CD4-positive, alpha-beta T cell treated with Interleukin-21 for 1 hour (primary cell): ENCODE data around the gene GOLGA6C.
"Not testable (repeated sequence)": the region's sequence is repeated elsewhere in the genome, so short reads cannot be mapped to it uniquely, and the experiment has no call there.

Source experiments
- DNase-seq: peaks from one replicate; pipeline ENCODE4 v3.0.0-alpha.2; 2020

Gene GOLGA6C

DNA sequence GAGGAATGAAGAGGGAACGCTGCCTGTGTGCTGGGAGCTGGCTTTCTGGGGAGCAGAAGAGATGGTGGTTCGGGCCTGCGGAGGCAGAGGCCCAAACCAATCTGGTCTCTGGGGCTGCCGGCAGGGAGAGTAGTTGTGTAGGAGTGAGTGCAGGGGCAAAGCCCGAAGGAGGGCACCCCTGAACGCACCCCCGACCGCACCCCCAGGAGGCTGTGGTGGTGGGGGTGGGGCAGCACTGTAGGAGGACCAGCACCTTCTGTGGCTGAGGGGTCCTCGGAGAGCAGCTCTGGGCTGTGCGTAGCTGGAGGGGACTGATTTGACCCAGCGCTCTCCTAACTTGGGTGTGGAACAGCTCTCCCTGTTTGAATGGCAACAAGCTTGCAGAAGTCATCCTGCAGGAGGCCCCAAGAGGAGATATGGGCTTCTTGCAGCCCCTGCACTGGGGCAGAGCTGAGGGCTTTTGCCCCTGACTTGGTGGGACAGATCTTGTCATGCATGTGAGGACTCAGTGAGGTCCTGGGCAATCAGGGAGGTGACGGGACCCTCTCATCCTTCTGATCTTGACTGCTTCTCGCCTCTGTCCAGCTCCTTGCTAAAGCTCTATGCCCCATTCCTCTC is 30.4 kb upstream of the GOLGA6C start:
- DNase-seq, result no peak

DNA sequence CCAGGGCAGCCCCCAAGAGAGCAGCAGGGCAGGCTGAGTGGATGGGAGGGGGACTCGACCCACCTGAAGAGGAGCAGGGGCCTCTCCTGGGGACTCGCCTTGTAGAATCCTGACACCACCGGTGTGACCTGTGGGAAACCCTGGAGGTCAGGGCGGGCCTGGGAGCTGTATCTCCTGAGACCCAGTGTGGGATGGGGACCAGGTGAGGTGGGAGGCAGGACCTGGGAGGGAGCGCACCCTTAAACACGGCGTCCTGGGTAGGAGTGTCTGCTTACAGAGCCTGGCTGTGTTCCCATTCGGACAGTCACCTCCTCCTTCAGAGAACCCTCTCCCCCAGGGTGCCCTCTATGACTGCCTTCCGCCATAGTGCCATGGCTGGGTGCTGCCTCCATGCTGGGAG is 29.3 kb upstream of the GOLGA6C start:
- no peak for DNase-seq

DNA sequence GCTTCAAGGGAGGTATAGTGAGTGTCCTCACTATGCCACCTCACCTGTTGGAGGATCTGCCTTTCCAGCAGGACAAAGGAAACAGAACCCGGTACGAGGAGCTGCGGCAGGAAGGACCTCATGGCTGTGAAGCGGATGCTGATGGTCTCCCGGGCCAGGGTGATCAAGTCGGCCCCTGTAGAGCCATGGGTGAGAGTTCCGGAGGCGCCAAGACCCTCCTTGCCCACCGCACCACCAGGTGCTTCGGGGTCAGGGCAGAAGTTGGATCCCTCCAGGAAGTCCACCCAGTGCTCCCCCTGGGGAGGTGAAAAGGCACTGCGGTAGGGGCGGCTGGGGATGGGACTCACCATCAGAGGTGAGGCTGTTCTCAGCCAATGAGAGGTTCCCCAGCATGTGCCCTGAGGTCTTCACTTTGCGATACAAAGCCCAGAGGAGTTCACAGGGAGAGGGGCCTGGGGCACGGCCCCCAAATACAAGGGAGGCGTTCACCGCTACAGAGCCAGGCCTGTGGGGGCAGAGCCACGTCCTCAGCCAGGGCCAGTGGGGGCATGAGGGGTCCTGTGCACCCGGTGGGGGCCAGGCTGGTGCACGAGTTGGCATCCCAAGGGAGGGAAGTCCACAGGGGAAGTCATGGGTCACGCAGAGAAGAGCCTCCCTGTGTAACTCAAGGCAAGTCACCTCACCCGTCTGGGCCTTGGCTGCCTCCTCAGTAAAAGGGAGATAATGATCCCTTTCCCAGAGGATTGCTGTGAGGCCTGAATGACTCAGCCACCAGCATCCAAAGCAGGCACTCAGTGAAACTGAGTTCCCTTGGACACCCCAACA is 28.7 kb upstream of the GOLGA6C start:
- no peak for DNase-seq

DNA sequence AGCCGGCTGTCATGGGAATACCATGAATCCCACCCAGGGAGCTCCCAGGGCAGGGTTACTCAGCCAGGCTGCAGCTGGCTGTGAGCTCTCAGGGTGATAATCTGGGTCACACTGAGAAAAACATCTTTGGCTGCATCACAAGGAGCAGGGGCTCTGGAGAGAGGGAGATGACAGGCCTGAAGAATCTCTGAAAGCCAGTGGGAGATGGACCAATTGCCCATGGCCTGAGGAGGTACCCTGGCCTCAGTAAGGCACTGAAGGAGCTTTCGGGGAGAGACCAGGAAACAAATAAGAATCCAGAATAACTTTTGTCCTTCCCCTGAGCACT is 28.2 kb upstream of the GOLGA6C start:
- DNase-seq, result no peak

DNA sequence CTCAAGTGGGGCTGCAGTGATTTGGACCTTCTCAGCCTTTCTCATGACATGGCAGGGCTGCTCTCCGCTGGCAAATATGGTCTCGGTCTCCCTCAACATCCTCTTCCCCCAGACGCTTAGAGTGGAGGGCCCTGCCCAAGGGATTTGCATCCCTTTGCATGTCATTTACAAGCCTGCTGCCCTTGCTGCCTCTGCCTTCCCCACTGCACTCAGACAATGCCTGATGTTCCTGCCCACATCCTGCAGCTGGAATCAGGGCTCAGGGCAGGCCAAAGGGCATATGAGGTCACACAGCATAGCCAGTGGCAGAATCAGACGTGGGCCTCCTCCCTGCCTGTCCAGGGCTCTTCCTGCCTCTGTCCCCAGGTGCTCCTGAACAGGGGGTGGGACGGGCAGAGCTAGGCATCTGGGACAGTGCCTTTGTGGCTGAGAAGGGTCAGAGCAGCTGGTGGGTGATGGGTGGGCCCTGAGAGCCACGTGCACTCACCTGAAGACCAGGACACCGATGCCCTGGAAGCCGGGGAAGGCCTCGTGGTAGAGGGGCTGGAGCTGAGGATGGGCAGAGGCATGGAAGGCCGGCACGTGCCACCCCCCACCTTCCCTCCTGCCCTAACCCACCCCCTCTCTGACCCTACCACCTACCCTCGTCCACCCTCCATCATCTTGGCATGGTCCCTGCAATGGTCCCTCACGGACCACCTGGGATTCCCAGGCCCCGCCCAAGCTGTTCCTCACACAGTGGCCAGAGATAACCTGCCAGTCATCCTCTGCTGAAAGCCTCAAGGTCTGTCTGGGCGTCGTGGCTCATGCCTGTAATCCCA is 27.4 kb upstream of the GOLGA6C start:
- DNase-seq, result no peak

DNA sequence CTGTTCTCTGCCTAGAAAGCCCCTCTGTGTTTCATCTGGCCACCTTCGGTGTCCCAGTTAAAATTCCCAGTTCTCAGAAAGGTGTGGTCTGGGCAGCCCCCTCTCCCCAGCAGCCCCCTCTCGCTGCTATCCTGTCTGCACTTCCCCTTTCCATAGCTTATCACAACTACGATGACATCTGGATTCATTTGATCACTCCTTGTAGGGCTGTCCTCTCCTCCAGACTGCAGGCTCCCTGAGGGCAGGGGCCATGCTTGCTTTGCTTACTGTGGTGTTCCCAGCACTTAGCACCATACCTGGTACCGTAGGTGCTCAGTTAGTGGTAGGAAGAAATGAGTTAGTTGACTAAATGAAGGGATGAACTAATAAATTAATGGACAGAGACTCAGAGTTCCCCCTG is 26.3 kb upstream of the GOLGA6C start:
- DNase-seq, result no peak

DNA sequence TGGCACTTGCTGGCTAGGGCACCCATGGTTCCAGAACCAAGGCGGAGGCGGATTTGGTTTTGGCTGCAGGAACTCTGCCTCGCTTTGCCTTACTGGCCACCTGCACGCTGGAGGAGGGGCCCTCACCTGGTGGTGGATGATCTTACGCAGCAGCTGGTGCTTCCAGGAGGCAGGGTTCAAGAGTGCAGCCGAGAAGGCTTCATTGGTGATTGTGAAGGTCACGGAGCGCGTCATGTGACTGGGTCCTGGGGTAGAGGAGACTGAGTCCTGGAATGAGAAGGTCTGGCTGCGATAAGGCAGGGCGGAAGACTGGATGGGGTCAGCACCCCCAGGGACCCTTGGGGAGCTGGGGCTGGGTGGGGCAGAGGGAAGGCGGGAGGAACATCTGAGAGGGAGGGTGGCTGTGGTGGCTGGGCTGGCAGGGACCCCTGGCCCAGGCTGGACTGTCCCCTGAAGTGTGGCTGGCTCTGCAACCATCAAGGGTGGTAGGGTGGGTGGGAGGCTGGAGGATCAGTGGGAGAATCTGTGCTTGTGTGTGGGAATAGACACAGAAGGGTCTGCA is 25.8 kb upstream of the GOLGA6C start:
- DNase-seq, result no peak

DNA sequence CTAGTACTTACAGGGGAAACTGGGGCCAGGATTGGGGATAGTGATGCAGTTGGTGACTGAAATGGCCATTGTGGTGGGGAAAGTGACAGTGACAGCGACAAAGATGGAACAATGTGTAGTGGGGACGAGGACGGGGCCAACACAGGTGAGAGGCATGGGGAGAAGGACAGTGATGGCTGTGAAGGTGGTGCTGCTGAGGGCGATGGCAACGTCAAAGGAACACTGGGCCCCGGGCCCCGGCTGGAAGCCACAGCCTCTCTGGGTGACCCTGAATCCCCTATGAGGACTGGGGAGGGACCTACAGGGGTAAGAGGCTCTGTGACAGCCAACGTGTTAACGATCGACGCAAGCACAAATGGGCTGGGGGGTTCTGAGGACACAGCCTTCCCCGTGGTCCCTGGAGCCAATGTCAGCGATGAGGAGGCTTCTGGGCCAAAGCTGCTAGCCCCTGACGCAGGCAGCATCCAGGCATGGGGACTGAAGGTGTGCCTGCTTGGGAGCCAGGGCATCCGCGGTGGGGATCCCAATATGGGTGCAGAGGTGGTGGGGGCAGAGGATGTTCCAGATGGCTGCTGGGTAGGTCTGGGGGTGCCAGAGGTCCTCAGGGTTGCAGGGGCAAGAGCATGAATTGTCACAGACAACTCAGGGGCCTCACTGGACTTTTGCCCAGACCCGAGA is 25.2 kb upstream of the GOLGA6C start:
- DNase-seq, result no peak

DNA sequence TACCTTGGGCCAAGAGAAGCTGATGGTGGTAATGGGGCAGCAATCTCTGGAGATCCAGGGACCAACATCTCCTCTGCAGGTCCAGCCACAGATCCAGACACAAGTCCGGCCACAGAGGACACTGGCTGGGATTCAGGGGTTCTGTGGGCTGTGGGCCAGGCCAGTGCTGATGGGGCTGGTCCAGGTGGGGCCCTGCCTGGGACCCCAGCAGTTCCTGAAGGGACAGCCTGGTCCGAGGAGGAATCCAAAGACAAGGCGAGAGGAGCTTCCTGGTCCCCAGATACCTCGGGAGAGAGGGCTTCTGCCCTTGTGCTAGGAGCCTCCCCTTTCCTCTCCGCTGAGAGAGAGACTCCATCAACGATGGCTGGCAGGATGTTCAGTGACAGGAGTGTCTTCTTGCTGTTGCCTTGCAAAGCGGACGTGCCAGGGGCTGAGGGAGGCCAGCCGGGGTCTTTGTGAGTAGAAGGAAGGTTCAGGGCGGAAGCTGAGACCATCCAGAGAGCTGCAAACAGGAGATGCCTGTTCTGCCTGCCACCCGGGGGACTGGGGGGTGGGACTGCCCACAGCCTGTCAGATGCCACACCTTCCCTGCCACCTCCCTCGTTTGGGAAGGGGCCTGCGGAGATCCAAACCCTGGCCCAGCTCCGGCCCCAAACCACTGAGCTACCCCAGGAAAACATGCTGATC is 24.5 kb upstream of the GOLGA6C start:
- DNase-seq, result no peak

DNA sequence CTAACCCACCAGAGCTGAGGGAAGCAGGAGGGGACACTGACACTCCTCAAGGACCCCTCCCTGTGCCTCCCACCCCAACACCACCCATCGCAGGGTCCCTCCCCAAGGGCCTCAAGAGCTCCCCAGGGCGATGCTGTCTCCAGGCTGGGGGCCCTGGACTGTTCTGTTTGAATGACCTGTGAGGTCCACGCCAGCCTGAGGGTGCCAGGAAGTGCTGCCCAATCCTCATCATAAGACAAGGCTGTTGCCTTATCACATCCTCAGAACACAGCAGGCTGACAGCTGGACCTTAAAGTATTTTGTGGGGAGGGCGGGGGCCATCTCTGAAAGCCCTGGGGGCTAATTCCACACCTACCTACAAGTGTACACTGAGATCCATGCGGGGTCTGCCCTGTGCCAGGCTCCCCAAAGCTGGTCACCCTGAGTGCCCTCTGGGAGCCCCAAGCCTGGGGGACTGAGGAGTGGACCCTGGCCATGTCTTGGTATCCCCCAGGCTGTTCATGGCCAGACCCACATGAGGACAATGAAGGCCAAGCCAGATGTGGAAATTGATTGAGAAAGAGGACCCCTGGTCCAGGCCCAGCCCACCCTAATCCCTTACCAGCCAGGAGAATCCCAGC is 23.8 kb upstream of the GOLGA6C start:
- no peak for DNase-seq

DNA sequence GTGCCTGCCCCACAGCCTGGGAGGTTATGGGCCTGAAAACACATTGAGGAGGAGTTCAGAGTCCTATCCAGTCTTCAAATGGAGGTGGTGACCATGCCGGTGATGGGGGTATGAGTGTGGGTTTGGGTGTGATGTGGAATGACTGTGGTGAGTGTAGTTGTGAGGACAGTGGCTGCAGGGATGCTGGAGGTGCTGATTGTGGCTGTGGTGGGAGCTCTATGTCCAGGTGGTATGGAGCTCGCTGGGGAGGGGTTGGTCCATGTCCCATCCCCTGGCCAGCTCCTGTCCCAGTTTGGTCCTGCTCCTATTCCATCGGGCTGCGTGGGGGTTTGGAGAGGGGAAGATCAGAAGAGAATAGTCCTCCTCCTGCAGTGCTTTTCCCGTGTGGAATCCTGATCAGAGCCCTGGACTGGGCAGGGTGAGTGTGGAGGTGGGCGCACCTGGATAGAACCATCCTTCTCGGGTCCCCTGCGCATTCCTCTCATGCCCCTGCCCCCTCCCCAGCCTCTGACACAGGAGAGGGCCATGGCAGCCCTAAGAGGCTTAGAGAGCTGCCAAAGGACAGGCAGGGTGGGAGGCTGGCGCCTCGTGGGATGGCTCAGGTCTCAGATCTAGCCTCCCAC is 23.0 kb upstream of the GOLGA6C start:
- no peak for DNase-seq

DNA sequence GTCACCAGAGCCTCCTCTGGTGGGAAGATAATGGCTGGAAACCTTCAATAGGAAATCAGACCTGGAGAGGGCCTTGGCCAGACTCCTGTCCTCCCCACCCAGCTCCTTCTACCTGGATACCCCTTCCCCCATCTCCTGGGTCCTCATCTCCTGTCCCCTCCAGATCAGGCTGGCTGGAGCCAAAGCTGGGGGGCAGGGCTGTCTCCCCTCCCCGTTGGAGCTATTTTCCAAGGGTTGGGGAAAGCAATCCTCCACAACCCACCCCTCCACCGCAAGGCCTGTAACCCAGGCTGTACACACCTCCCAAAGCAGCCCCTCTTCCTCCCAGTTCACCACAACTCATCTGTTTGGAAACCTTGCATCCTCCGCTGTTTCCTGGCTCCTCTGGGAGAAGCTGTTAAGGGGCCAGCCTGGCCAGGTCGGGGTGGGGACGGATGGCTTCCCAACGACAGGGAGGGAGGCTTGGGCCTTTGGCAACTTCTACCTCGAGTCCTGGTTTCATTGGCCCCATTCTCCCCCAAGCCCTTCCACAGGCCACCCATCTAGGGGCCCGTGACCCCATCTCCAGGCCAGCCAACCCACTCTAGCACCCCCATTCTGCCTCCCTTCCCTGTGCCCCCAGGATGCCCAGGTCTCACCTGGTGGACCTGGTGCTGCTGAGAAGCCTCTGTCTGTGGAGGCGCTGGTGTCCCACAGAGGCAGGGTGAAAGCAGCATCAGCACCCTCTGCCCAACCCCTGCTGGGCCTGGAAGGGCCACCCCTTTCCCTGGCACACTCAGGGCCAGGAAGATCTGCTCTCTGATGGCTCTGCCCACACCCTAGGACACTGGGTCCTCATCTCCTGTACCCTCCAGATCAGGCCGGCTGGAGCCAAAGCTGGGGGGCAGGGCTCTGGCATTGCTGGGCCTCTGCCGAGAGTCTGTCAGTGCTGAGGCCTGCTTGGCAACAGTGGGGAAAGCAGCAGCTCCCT is 22.1 kb upstream of the GOLGA6C start:
- DNase-seq, result no peak

DNA sequence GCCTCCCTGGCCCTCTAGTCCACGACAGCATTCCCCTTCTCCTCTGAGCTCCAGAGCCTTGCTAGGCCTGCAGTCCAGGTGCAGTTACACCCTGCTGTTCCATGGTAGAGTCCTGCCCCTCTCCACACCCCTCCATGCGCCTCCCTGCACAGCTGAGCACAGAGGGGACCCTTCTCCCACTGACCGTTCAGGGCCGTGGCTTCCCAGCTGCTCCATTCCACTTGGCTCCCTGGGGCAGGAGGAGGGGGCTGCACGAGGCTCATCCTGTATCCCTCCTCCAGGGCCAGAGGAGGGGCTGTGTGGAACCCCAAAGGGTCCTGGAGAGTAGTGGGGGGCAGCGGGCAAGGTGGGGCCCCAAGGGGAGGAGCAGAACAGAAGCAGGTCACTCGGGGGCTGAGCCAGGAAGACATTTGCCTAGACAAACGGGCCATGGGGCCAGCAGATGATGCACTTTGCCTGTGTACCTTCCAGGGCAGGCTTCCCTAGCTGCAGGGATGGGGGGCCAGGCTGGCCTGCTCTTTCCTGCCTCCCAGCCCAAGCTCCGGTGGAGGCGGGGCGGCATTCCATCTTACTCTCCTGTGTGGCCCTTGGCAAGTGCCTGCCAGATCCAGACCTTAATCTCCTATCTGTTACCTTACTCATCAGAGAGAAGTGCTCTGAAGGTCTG is 20.7 kb upstream of the GOLGA6C start:
- DNase-seq, result no peak

DNA sequence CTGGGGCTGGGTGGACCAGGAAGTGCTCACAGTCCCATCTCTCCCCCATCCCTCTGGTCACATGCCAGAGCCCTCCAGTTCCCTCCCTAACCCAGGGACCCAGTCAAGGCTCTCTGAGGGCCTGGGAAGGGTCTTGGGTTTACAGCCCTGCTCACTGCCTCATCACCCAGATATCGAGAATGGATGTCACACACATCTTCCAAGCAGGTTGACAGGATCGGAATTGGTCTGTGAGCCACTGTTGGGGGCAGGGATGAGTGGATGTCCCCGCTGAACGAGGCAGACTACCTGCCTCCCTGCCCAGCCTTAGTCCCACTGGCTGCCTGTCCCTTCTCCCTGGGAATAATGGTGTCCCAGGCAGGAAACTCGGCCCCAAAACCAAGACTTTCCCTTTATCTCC is 20.0 kb upstream of the GOLGA6C start:
- no peak for DNase-seq

DNA sequence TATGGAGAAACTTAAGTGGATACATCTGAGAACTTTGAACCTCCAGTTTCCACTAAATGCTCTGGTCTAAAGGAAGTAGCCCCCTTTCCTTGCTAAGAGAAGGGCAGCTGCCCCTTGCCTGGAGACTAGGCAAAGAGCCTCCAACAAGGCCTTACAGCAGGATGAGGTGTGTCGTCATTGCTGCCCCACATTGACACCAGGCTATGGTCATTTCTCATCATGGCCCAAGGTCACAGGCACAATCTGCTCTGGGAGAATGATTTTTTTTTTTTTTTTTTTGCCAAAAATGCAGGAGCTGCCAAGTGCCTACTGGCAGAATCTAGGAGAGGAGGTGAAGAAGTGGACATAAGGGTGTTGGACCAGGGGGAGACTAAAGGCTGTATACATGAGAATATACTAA is 12.4 kb upstream of the GOLGA6C start:
- DNase-seq, result not testable (repeated sequence)

DNA sequence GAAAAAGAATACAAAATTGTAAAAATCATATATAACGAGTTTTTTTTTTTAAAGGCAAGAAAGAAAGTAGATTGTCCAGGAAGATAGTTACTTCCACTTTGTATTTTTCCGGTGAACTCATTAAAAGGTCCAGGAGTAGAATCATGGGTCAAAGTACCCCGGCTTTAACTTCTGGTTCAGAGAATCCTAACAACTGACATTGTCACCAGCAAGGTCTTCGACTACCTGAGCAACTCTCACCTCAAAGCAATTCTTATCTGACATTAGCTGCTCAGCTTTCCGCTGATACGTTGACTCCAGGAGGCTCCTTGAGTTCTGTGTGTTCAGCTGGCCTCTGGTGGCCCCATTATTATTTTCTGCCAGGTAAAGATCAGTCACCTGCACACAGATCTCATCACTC is 9.1 kb upstream of the GOLGA6C start:
- DNase-seq, result not testable (repeated sequence)

DNA sequence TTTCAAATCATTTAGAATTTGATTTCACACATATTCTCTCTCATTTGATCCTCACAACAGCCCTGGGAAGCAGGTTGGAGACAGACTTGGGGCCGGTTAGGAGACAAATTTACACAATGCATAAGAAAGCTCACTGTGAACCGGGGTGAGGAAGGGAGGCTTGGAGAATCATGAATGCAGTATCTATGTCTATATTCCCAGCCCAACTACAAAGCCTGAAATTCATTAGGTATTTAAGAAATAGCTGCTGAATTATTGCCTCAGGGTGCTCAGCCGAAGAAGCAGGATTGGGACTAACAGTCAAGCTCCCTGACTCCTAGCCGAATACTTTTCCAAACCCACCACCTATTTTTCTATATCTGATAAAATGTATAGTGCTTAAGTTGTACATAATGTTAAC is 8.4 kb upstream of the GOLGA6C start:
- DNase-seq, result no peak

DNA sequence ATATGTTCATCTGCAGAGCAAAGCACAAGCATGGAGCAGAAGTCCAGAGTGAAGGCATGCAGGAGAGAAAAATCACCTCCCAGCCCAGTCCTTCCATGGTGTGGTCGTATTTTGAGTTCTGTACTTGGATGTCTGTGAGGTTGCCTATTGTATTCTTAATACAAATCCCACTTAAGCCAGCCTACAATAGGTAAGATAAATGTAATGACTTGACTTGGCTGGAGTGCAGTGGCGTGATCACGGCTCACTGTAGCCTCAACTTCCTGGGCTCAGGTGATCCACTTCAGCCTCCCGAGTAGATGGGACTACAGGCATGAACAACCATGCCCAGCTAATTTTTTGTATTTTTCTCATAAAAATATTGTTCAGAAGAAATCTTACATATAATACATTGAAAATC is 6.8 kb upstream of the GOLGA6C start:
- DNase-seq, result not testable (repeated sequence)

DNA sequence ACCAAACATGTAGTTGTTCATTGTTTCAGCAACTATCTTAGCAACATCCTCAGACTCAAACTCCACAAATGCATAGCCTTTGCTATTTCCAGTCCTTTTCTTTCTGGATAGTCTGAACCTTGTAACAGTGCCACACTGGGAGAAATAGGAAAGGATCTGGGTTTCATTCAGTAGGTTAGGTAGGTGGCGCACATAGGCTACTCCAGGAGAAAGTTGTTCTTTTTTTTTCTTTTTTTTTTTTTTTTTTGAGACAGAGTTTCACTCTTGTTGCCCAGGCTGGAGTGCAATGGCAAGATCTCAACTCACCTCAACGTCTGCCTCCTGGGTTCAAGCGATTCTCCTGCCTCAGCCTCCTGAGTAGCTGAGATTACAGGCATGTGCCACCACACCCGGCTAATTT is 5.8 kb upstream of the GOLGA6C start:
- DNase-seq, result not testable (repeated sequence)
